ENCODE results near the gene BSND. TPM values are rescaled to one million over a fixed set of nuclear protein-coding genes. Genes with fewer than 3 reads are reported as not detected.
A peak's percentile ranks its signal among the peaks of the same experiment; 100 is the strongest.

The BSND gene
- total RNA-seq, 2 experiments from 2014 or later = not detected

DNA sequence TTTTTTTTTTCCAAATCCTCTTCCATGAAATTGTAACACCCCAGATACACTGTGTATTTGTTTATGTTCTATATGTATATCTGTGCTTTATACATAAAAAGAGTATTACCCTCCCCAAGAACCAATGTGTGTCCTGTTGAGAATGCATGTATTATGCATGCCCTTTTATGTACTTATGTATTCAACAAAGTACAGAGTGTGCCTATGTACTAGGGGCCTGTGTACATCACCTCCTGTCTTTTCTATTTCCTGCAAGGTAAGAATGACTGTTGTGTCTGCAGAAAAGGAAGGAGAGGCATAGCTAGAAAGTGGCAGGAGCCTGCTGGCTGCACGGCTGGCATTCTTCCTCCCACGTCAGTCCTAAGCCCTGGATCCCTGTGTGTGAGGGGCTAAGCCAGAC, 11.3 kb upstream of the BSND start:
- Mint-ChIP-seq H3K27me3 (peaks cover 7% of the 10 kb centered on the region), H3K4me1 (ENCODE audit: low read depth) (no peaks in the 10 kb centered on the region), H3K36me3 (no peaks in the 10 kb centered on the region), H3K27ac (no peak overlapping the region), H3K4me3 (no peak overlapping the region), H3K9me3 (no peaks in the 10 kb centered on the region)
- intact Hi-C loops (cut with micrococcal nuclease) = no loop called here
- ChIA-PET CTCF (interaction anchor here (0.5 to 1.2 kb wide), 3 partner anchors 9 to 42 kb away, joined by 3 to 5 read pairs (median 4); no protein-coding TSS in a partner anchor), POLR2A (no interaction called here)
- no peak for DNase-seq

DNA sequence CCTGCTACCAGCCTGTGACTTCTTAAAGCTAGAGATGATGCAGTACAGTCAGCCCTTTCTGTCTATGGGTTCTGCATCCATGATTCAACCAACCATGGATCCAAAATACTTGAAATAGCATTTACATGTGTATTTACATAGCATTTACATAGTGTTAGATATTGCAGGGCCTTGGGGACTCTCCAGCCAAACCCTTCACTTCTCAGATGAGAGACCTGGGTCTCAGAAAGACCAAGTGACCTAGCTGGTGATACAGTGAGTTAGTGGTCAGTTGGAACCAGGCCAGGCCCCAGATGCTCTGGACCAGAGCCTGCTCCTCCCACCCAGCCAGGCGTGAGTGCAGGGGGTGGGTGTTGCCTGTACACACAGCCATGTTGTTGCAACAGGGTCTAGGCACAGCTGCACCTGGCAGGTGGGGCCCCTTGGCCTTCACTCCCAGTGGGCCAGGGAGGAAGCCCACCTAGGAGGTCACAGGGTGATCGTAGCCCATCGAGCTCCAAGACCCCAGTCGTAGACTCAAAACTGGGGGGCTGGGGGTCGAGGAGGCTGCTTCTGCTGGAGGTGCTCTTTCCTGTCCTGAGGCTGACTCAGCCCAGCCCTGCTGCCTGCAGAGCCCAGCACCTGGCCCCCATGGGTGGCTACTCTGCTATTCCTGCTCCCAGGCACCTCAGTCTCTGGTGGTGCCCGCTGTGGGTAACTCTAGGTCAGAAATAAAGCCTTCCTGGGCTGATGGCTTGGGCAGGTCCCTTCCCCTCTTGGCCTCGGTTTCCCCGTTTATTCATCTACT, 10.6 kb upstream of the BSND start:
- ChIA-PET CTCF (interaction anchor here (0.5 to 1.2 kb wide), 4 partner anchors 10 to 43 kb away, joined by 3 to 5 read pairs (median 4); no protein-coding TSS in a partner anchor), POLR2A (no interaction called here)
- Mint-ChIP-seq H3K4me3 (no peak overlapping the region), H3K27me3 (peaks cover 7% of the 10 kb centered on the region), H3K4me1 (ENCODE audit: low read depth) (no peaks in the 10 kb centered on the region), H3K36me3 (no peaks in the 10 kb centered on the region), H3K9me3 (no peaks in the 10 kb centered on the region), H3K27ac (no peak overlapping the region)
- intact Hi-C loops (cut with micrococcal nuclease) = no loop called here
- no peak for DNase-seq

DNA sequence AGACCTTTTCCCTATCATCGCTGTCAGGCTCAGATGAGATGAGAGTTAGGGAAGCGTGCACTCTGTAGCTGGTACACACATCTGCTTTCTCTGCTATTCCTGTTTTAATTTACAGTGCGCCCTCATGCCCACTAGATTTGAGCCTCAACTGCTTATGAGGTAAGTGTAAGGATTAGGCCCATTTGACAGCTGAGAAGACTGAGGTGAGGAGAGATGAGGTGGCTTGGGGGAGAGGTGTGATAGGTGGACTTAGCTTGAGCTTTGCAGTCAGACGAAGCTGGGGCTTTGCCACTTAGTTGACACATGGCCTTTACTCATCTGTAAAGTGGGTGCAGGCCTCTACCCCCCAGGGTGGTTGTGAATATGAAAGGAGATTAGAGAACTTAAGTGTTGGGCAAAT, 9.8 kb upstream of the BSND start:
- Mint-ChIP-seq H3K4me1 (ENCODE audit: low read depth) (no peaks in the 10 kb centered on the region), H3K27me3 (peaks cover 4% of the 10 kb centered on the region), H3K27ac (no peak overlapping the region), H3K9me3 (no peaks in the 10 kb centered on the region), H3K4me3 (no peak overlapping the region), H3K36me3 (no peaks in the 10 kb centered on the region)
- ChIA-PET POLR2A (no interaction called here), CTCF (interaction anchor here (0.9 to 1.2 kb wide), 2 partner anchors 39 to 44 kb away, joined by 3 to 4 read pairs; no protein-coding TSS in a partner anchor)
- DNase-seq = no peak
- intact Hi-C loops (cut with micrococcal nuclease) = no loop called here

DNA sequence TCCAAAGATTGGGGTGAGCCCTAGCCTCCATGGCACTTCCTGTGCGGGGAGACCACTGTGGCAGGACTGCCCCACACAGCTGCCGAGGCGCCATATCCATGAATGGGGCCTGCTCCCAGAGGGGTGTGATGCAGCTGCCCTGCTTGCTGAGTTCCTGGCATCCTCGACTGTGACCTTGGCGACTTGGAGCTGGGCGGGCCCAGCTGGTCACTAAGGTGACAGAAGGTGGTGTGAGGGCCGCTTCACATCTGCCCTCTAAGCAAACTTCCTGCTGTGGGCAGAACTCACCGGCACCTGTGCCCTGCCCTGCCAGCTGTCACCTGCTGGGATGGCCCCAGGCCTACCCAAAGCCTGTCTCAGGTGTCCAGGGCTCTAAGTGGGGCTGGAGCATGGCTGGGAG, 9.3 kb upstream of the BSND start:
- peaks cover 3% of the 10 kb centered on the region for H3K27me3 Mint-ChIP-seq
- no peak for DNase-seq
- POLR2A ChIA-PET = no interaction called here
- no peaks in the 10 kb centered on the region for H3K9me3 Mint-ChIP-seq
- intact Hi-C loops (cut with micrococcal nuclease) = no loop called here
- no peaks in the 10 kb centered on the region for H3K4me1 Mint-ChIP-seq (ENCODE audit: low read depth)
- no peaks in the 10 kb centered on the region for H3K36me3 Mint-ChIP-seq
- no peak overlapping the region for H3K4me3 Mint-ChIP-seq
- no peak overlapping the region for H3K27ac Mint-ChIP-seq
- CTCF ChIA-PET = interaction anchor here (0.9 to 1.2 kb wide), 2 partner anchors 39 to 45 kb away, joined by 3 to 4 read pairs; no protein-coding TSS in a partner anchor

DNA sequence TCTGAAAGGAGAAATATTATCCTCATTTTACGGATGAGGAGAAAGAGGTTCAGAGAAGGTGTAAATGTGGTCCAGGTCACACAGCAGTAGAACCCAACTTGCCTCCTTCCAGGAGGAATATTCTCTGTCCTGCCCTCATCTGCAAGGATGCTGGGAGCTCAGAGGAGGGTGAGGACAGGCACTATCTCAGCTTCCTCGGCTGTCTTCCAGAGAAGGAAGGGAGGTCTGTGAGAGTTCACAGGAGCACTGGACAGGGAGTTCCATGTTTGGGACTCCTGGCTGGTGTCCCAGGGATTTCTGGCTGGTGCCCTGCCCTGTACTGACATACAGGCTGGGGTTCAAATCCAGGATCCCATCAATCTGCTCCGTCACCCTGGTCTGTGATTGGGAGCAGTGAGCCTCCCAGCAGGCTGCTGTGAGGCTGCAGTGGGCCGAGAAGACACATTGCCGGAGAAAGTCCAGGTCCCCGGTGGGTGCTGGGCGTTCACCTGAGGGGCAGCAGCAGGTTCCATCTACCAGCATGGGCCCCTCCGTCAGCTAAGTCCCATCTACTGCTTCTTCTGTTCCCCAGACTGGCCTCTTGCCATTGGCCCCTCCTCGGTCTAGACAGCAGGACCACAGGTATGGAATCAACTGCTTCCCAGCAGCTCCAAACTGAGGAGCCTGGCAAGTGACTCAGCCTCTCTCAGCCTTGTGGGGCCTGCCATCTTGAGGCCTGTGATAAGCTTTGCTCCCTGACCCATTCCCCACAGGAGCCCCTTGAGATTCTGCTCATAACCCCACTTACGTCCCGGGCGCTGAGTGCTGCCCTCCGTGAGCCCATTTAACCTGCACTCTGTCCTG, 8.5 kb upstream of the BSND start:
- Mint-ChIP-seq H3K27ac (no peak overlapping the region), H3K4me3 (no peak overlapping the region), H3K36me3 (no peaks in the 10 kb centered on the region), H3K27me3 (peaks cover 4% of the 10 kb centered on the region), H3K9me3 (no peaks in the 10 kb centered on the region), H3K4me1 (ENCODE audit: low read depth) (peaks cover 1% of the 10 kb centered on the region)
- intact Hi-C loops (cut with micrococcal nuclease) = no loop called here
- no peak for DNase-seq
- ChIA-PET POLR2A (no interaction called here), CTCF (interaction anchor here (0.7 to 0.9 kb wide), 2 partner anchors 40 to 393 kb away, joined by 3 read pairs; no protein-coding TSS in a partner anchor)

DNA sequence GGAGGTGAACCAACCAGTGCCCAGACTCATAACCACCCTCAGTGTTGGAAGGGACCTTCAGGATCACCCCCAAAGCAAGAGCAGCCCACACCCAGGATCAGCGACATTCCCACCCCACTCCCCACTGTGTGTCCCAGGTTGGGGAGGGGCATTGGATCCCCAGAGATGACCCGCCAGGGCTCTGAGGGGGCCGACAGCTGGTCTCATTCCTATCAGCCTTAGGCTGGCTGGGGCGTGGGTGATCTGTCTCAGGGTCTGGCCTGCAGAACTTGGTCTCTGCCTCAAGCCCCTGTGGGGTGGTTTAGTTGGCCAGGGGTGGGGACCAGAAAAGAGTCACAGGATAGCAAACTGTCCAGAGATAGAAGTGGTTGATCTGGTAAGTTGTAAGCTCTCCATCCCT, 7.8 kb upstream of the BSND start:
- Mint-ChIP-seq H3K36me3 (no peaks in the 10 kb centered on the region), H3K27ac (no peak overlapping the region), H3K9me3 (no peaks in the 10 kb centered on the region), H3K27me3 (peaks cover 7% of the 10 kb centered on the region), H3K4me3 (no peak overlapping the region), H3K4me1 (ENCODE audit: low read depth) (peaks cover 8% of the 10 kb centered on the region)
- DNase-seq = no peak
- ChIA-PET POLR2A (no interaction called here), CTCF (interaction anchor here (8.3 kb wide), 1 partner anchor 42 kb away, joined by 261 read pairs; no protein-coding TSS in a partner anchor)
- intact Hi-C loops (cut with micrococcal nuclease) = no loop called here

DNA sequence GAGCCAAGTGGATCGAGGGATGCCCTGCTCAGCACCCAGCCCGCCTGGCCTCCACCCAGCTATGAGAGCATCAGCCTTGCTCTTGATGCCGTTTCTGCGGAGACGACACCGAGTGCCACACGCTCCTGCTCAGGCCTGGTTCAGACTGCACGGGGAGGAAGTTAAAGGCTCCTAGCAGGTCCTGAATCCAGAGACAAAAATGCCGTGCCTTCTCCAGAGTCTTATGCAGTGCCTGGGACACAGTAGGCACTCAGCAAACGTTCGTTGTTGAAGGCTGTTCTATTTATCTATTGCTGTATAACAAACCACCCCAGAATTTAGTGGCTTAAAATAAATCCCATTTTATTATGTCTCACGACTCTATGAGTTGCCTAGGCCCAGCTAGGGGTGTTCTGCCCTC, 6.8 kb upstream of the BSND start:
- ChIA-PET CTCF (interaction anchor here (1.1 to 8.3 kb wide), 2 partner anchors 43 to 346 kb away, joined by 4 to 261 read pairs; no protein-coding TSS in a partner anchor), POLR2A (no interaction called here)
- intact Hi-C loops (cut with micrococcal nuclease) = no loop called here
- no peaks in the 10 kb centered on the region for H3K36me3 Mint-ChIP-seq
- DNase-seq = no peak
- H3K4me3 Mint-ChIP-seq = no peak overlapping the region
- H3K27me3 Mint-ChIP-seq = peaks cover 16% of the 10 kb centered on the region
- H3K9me3 Mint-ChIP-seq = no peaks in the 10 kb centered on the region
- peaks cover 18% of the 10 kb centered on the region for H3K4me1 Mint-ChIP-seq (ENCODE audit: low read depth)
- H3K27ac Mint-ChIP-seq = no peak overlapping the region

DNA sequence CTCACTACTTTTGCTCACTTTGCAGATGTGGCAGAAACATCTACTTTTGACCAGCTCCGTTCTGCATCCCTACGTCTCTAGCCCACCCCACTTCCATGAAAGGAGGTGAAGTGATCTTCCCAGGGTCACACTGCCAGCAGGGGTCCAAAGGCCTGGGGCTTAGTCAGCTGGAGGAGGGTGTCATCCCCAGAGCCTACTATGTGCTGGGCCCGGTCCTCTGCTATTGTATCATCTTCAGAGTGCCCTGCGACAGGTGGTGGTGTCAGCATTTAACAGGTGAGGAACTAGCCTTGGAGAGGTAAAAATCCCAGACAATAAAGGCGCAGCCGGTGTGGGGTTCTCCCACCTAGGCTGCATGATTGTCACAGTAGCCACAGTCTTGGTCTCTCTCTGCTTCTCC, 5.6 kb upstream of the BSND start:
- Mint-ChIP-seq H3K4me3 (no peak overlapping the region), H3K36me3 (no peaks in the 10 kb centered on the region), H3K27ac (no peak overlapping the region), H3K9me3 (no peaks in the 10 kb centered on the region), H3K27me3 (peaks cover 26% of the 10 kb centered on the region), H3K4me1 (ENCODE audit: low read depth) (peaks cover 21% of the 10 kb centered on the region)
- POLR2A ChIA-PET = no interaction called here
- intact Hi-C loops (cut with micrococcal nuclease) = no loop called here
- CTCF ChIA-PET = interaction anchor here (1.1 to 8.3 kb wide), 2 partner anchors 44 to 345 kb away, joined by 4 to 261 read pairs; no protein-coding TSS in a partner anchor
- DNase-seq = no peak

DNA sequence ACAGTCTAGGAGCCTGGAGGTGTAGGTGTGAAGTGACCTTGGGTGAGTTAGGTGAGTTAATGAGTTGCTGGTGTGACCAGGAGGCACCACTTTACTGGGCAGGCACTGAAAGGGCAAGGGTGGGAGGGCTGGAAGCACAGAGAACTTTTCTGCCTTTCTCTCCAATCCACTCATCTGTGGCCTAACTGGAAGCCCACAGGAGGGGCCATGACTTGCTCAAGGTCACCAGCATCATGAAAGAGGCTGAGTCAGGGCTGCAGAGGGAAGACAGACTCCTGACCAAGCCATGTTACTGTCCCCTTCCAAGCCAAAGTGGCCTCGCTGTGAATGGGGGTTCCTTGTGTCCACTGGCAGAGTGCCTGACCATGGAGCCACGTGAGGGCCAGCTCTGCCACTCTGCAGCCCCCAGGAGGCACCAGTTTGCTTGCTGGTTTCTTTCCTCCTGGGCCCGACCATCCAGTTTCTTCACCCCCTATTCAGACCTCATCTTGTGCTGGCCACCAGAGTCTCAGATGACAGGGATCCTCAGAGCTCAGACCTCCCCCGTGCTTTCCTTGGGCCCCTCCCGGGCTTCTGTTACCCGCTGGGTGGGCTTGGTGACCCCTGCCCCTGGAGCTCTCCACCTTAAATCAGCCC, 4.3 kb upstream of the BSND start:
- intact Hi-C loops (cut with micrococcal nuclease) = no loop called here
- no peaks in the 10 kb centered on the region for H3K9me3 Mint-ChIP-seq

DNA sequence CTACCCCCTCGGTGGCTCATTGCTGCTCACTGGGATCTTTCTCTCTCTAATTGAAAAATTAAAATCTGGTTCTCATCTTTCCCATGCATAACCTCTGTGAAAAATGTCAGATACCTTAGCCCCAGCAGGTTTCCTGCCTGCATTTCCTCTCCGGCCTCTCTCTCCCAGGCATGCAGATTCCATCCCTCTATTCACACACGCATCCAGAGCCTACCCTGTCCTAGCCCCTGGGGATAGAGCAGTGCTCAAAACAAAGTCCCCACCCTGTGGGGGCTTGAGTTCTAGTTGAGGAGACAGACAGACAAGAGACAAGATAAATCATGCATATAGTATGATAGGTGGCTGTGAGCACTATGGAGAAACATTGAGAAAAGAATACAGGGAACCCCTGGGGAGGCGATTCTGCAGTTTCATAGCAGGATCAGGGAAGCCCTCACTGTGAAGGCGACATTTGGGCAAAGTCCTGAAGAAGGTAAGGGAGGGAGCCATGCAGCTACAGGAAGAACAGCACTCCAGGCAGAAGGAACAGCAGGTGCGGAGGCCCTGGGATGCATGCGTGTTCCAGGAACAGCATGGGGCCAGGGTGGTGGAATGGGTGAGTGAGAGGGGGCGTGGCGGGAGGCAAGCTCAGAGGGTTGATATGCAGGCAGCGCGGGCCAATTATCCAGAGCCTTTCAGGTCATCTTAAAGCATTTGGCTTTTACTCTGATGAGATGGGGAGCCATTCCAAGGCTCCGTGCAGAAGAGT, 3.5 kb upstream of the BSND start:
- ChIA-PET CTCF (interaction anchor here (1.2 to 8.3 kb wide), 7 partner anchors 17 to 54 kb away, joined by 3 to 261 read pairs (median 12); no protein-coding TSS in a partner anchor), POLR2A (no interaction called here)
- H3K9me3 Mint-ChIP-seq = no peaks in the 10 kb centered on the region
- peaks cover 21% of the 10 kb centered on the region for H3K4me1 Mint-ChIP-seq (ENCODE audit: low read depth)
- H3K4me3 Mint-ChIP-seq = no peak overlapping the region
- H3K27me3 Mint-ChIP-seq = peaks cover 28% of the 10 kb centered on the region
- intact Hi-C loops (cut with micrococcal nuclease) = no loop called here
- no peak overlapping the region for H3K27ac Mint-ChIP-seq
- DNase-seq = no peak
- H3K36me3 Mint-ChIP-seq = no peaks in the 10 kb centered on the region

More for the DNA sequence above, 4.3 kb upstream of the BSND start:
- H3K4me3 Mint-ChIP-seq = no peak overlapping the region
- no peak for DNase-seq
- H3K27me3 Mint-ChIP-seq = peaks cover 28% of the 10 kb centered on the region
- H3K36me3 Mint-ChIP-seq = no peaks in the 10 kb centered on the region
- POLR2A ChIA-PET = no interaction called here
- no peak overlapping the region for H3K27ac Mint-ChIP-seq
- H3K4me1 Mint-ChIP-seq (ENCODE audit: low read depth) = peaks cover 21% of the 10 kb centered on the region
- CTCF ChIA-PET = interaction anchor here (8.3 kb wide), 1 partner anchor 45 kb away, joined by 261 read pairs; no protein-coding TSS in a partner anchor

DNA sequence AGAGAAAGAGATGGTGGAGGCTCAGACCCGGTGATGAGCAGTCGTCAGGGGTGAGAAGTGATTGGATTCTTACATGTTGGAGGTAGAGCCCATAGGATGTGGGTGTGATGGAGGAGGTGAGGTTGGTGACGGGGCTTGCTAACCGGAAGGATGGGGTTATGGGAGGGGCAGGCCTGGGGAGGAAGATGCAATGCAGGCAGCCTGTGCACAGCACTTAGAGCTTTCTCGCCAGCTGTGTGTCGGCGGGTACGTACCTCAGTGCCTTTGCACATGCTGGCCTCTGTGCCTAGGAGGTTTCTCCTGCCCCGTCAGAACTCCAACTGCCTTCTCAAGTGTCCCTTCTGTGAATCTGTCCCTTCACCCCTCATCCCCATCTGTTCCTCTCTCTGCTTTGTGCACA, 2.9 kb upstream of the BSND start:
- H3K4me1 Mint-ChIP-seq (ENCODE audit: low read depth) = peaks cover 21% of the 10 kb centered on the region
- peak overlapping the region; percentile 18 for H3K4me3 Mint-ChIP-seq
- DNase-seq = peak; percentile 68
- no peaks in the 10 kb centered on the region for H3K9me3 Mint-ChIP-seq
- H3K27me3 Mint-ChIP-seq = peaks cover 30% of the 10 kb centered on the region
- POLR2A ChIA-PET = interaction anchor here (1.2 kb wide), 1 partner anchor 51 kb away, joined by 4 read pairs; no protein-coding TSS in a partner anchor
- no peaks in the 10 kb centered on the region for H3K36me3 Mint-ChIP-seq
- intact Hi-C loops (cut with micrococcal nuclease) = loop anchor here (1.0 kb wide), 2 partner anchors 46 to 51 kb away; no protein-coding TSS in a partner anchor
- CTCF ChIA-PET = interaction anchor here (0.7 to 8.3 kb wide), 15 partner anchors 9 to 149 kb away, joined by 3 to 261 read pairs (median 6); partner anchors contain the start of gene DHCR24
- H3K27ac Mint-ChIP-seq = peak overlapping the region; percentile 30

Measured in activated CD4-positive, alpha-beta memory T cell treated with anti-CD3 and anti-CD28 coated beads for 36 hours (primary cell).